CMK (cell line): ENCODE measurements around the gene UGT1A8.

Source experiments
- DNase-seq: peaks from one replicate; pipeline ENCODE4 v3.0.0-alpha.2; 2010; ENCODE audit warnings: low read depth

Gene UGT1A8

DNA sequence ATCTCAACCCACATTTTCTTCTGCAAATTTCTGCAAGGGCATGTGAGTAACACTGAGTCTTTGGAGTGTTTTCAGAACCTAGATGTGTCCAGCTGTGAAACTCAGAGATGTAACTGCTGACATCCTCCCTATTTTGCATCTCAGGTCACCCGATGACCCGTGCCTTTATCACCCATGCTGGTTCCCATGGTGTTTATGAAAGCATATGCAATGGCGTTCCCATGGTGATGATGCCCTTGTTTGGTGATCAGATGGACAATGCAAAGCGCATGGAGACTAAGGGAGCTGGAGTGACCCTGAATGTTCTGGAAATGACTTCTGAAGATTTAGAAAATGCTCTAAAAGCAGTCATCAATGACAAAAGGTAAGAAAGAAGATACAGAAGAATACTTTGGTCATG, 150.6 kb downstream of the UGT1A8 start:
- DNase-seq = no peak

DNA sequence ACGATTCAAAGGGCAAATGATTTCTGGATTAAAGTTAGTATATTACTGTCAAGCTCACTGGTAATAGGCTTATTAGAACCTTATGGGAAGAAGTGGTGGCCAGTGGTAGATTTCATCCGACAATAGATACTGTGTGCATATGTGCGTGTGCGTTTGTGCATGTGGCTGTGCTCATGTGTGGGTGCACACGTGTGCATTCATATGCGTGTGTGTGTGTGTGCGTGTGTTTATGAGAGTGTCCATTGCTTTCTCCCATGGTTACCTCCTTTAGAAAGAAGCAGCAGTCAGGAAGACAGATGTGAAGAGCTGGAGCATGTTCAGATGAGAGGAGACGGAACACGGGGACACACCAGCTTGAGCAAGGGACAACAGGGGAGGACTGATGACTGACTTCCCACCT, 151.8 kb downstream of the UGT1A8 start:
- no peak for DNase-seq

DNA sequence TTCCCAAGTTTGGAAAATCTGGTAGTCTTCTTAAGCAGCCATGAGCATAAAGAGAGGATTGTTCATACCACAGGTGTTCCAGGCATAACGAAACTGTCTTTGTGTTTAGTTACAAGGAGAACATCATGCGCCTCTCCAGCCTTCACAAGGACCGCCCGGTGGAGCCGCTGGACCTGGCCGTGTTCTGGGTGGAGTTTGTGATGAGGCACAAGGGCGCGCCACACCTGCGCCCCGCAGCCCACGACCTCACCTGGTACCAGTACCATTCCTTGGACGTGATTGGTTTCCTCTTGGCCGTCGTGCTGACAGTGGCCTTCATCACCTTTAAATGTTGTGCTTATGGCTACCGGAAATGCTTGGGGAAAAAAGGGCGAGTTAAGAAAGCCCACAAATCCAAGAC, 154.7 kb downstream of the UGT1A8 start:
- no peak for DNase-seq

DNA sequence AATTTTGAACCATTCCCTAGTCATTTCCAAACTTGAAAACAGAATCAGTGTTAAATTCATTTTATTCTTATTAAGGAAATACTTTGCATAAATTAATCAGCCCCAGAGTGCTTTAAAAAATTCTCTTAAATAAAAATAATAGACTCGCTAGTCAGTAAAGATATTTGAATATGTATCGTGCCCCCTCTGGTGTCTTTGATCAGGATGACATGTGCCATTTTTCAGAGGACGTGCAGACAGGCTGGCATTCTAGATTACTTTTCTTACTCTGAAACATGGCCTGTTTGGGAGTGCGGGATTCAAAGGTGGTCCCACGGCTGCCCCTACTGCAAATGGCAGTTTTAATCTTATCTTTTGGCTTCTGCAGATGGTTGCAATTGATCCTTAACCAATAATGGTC, 155.2 kb downstream of the UGT1A8 start:
- no peak for DNase-seq

DNA sequence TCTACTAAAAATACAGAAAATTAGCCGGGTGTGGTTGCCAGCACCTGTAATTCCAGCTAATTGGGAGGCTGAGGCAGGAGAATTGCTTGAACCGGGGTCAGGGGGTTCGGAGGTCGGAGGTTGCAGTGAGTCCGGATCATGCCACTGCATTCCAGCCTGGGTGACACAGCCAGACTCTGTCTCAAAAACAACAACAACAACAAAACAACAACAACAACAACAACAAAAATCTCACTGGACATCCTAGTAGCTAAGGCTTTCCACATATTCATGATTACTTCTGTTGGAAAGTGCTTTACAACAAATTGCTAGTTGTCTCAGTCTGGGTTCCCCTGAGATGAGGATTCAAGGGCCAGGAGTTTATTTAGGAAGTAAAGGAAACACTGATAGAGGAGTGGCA, 156.4 kb downstream of the UGT1A8 start:
- DNase-seq = no peak

DNA sequence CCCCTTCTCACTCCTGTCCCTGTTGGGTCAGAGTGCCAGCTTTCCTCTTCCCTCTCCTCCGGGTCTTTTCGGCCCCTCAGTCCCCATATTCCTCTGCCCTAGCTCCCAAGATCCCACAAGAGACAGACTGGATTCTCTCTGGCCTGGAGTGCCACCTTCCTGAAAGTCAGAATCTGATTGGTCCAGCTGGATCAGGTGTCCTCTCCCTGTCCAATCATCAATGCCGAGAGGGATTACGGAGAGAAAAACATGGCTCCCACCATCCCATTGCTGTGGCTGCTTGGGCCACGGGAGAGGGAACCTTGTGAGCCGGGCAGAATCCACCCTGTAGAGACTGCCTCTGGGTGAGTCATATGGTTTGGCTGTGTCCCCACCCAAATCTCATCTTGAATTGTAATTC, 158.0 kb downstream of the UGT1A8 start:
- DNase-seq = no peak

DNA sequence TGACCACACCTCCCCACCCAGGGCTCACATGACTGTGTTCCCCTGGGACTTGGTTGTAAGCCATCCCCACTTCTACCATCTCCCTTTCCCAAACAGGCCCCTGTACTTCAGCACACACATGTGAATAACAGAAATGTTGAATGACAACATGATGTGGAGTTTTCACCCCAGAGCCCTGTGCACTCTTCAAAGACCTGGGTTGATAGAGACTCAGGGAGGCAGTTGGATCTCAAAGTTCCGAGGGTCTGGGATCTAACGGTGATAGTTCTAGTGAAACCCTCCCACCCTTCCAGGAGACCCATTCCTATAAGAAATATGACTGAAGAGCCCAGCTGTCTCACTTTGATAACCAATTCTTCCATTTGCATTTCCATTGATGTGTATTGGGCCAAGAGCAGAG, 160.6 kb downstream of the UGT1A8 start, which contains the start of gene MROH2A:
MROH2A (plus strand) TSS at position 301 of the 400 bp plus-strand sequence. CDS start 1,029 bp downstream, outside the sequence.
- DNase-seq = no peak

DNA sequence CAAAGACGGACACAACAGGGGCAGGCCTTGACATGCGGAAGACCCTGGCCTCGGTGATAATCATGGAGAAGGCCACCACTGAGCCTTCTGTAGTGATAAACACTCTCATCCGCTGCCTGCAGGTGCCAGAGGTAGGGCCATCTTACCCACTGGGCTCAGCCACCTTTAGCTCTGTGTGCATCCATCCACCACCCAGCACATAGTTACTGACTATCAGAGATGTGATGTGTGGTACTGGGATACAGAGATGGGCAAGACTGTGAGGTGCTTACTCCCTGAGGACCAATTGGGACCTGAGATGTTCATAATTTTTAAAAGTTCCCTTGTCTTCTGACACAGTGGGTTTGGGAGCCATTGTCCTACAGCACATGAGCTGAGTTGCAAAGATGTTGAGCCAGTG, 162.3 kb downstream of the UGT1A8 start:
- no peak for DNase-seq

DNA sequence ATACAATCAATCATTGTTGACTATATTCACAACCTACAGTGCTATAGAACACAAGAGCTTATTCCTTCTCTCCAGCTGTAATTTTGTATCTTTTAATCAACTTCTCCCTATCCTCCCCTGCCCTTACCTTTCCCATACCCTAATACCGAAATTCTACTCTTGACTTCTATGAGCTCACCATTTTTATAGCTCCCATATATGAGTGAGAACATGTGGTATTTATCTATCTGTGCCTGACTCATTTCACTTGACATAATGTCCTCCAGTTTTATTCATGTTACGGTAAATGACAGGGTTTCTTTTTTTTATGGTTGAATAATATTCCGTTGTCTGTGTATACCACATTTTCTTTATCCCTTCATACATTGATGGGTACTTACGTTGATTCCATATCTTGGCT, 163.3 kb downstream of the UGT1A8 start:
- no peak for DNase-seq

DNA sequence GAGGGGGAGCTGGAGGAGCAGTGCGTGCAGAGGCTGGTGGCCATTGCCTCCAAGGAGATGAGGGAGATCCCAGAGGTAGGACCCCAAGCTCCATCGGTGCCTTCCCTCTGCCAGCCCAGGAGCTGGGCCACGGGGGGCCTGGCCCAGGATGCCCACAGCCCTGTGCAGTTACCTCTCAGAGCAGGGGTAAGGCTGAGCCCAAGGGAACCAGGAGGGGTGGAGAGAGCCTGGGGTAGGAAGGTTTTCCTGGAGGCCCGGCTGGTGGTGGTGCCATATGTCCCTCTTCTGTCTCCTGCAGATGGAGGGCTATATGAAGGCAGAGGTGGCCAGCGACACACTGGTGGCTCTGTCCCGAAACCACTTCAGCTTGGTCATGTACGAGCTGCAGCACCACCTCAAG, 172.1 kb downstream of the UGT1A8 start:
- no peak for DNase-seq

DNA sequence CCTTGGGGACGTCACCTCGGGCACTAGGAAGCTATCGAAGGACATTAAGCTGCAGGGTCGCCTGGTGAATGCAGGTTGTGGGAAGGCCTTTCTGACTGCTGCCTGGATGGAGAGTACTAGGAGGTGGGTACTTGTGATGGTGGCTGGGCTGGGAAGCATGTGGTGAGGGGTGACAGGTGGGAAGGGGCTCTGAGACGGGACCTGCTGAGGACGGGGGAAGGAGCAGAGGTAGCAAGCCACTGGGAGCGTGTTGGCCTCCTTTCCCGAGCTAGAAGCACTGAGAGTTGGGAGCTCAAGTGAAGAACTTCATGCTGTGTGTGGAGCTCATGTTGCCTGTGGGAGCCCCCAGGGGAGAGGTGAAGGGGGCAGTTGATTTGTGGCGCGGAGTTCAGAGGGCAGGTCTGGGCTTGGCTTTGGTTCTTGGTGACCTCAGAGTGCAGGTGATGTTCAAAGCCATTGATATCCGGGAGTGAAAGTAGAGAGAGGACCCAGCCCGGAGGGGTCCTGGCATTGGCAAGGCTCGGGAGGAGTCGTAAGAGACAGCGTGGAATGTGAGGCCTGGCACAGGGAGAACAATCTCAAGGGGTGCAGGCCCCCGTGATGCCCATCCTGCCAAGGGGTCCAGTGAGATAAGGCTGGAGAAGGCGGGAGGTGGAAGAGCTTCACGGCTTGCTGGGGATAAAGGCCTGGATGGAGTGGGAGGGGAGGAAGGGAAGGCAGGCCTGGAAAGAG, 173.9 kb downstream of the UGT1A8 start:
- no peak for DNase-seq

DNA sequence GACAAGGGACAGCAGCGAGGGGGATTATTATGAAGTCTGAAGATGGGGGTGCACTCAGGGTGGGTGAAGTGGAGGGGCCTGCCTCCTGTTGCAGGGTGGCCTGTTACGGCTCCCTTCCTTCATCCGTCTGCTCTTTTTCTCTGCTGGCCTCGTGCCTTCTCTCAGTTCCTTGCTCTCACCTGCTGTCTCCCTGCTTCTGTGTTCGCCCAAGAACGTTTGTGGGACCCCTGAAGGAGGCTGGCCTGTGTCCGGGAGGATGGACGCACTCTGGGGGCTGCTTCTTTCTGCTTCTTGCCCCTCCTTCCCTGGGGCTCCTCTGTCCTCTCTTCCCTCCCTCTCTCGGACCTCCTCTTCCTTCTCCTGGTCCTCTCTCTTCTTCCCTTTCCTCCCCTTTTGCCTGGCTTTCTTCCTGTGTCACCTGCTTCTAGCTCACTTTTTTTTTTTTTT, 174.5 kb downstream of the UGT1A8 start:
- no peak for DNase-seq

DNA sequence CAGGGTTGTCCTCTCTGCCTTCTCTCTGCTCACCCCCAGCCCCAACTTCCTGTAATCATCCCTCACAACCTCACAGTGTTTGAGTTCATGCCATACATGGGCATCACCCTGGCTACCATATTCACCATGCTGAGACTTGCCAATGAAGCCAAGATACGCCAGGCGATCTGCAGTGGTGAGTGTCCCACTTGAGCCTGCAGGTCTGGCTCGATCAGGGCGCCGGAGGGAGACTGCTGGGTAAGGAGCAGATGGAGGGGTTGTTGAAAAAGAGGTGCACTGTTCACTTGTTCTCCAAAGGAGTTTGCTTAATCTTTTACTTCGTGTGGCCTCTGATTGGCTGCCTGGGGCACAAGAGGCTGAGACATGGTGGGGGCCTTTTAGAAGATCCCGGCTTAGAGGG, 175.3 kb downstream of the UGT1A8 start:
- no peak for DNase-seq

DNA sequence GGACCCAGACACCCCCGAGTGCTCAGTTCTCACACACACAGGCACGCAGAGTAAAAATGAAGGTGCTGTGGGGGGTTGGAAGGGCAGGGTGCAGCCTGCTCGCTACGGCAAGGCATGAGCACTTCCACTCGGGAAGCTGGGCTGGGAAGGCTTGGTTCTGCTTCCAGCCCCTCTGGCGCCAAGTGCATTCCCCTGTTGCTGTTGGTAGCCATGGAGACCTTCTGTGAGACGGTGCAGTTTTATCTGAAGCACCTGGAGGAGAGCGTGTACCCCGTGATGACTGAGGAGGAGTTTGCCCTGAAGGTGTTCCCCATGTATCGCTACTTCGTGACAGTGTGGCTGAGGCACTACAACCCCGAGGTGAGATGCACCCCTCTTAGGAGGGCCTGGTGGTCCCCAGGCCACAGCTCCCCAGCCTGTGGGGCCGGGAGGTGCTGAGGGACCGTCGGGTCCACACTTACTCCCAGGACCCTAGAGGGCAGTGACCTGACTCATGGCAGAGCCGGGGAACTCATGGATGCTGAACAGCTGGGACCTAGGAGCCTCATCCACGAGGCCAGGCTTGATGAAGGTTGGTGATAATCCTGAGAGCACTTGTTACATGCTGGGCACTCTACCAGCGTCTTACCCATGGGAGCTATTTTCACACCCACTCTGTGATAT, 176.2 kb downstream of the UGT1A8 start:
- DNase-seq = no peak

DNA sequence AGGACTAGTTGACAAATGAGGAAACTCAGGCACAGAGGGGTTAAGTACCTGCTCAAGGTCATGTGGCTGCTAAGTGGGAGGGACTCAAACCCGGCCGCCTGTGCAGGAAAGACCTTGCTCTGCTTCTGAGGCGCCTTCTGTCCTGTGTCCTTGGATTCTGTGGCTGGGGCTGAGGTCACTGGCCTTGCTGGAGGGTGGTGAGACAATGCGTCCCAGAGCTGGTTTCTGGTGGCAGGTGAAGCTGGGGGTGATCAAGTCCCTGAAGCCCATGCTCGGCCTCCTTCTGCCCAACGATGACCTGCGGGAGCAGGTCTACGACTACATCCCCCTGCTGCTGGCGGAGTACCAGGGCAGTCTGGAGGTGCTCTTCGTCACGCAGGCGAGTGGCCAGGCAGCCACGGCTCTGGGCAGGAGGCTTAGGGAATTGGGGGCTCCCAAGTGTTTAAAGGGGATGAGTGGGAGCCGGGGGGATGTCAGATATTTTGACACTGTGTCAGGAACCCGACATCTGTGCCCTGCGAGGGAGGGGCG, 176.8 kb downstream of the UGT1A8 start:
- no peak for DNase-seq

DNA sequence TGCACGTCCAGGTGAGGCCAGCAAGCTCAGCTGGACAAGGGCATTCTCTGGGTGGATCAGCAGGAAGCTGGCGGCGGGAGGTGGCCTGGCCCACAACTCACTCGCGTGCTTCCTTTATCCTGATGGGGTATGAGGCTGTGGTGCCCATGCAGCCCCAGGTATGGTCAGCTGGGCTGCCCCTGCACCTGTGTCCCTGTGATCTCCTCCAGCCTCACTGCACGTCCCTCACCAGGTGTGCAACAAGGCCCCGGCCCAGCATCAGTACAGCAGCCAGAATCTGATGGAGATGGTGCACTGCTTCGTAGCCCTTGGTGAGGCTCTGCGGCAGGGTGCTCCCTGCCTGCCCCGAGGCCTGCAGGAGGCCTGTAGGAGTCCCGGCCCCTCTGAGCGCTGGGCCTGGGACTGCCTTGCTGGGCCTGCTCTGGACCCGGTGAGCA, 178.3 kb downstream of the UGT1A8 start:
- no peak for DNase-seq

DNA sequence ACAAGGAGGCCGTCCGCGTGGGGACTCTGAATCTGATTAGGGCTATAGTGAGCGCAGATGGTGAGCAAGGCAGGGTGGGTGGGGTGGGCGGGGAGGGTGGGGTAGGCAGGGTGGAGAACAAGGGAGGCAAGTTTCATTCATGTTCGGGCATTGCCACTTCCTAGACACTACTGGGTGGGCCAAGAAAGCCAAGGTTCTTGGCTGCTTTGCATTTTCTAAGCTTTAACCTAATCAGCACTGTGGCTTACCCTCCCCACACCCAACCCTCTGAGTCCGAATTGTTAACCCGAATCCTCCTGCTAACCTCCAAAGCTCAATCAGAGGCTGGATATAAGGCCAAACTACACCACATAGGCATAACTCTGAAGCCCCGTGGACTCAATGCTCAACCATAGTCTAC, 178.8 kb downstream of the UGT1A8 start:
- DNase-seq = no peak

DNA sequence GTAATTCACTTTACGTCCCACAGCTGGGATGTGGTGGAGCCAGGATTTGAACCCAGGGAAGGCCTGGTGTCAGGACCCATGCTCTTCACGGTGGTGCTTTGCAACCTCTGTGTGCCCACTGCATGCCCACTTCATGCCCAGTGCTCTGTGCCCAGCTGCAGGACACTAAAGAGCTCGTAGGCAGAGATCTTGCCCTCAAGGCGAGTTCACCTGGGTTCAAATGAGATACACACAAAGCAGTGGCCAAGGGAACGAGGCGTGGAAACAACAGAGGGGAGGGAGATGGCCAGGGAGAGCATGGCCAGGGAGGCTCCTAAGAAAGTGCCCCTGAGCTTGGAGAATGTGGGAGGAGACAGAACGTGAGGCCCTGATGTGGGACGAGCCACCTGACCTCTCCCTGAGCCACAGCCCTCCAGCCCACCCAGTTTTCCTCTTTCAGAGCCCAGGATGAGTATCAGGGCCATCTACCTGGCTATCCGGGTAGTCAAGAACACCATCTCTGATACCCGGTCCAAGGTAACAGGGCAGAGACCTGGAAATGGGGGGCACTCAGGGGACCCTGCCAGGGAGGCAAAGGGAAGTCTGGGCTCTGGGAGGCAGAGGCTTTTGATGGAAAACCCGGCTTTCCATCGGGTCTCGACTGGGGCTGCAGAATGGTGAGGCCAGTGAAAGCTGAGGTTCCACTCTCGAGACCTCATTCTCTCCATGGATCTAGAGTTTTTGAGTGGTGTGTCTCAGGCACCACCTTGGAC, 181.1 kb downstream of the UGT1A8 start:
- DNase-seq = no peak

DNA sequence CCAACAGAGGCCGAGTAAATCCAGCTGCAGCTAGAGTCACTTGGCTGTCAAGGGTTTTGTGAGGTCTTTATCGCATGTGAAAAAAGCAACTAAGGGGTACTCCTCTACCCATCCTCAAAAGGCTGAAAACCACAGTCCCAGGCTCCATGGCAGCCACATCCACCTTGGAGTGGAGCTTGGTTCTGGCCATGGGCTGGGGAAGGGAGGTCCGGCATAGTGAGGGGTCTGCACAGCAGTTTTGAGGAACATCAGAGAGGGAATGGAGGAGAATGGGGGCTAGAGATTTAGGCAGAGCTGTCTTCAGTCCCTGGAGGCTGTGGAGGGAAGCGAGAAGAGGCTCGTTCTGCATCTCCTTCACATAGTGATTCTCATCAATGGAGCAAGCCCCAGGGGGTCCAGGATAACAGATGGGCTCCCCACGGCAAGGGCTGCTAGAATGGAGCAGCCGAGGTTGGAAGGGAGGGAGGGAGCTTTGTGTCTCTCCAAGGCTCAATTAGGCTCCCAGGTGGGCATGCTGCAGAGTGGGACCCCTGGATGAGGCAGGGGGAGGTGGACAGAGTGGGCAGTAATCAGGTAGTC, 181.7 kb downstream of the UGT1A8 start:
- DNase-seq = no peak

DNA sequence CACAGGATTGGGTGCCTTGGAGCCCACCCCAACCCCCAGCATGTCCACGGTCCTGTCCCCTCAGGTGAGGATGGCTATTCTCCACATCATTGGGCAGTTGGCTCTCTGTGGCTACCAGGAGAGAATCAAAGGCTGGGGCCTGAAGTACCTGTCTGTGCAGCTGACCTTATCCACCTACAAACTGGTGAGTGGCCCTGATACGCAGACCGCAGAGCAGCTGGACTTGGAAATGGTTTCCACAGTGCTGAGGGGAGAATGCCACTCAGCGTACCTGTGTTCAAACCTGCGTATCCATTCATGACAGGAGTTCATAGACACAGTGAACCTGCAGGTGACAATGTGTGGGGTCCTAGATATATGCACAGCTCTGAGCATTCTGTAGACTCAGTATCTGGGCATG, 182.3 kb downstream of the UGT1A8 start:
- DNase-seq = no peak

DNA sequence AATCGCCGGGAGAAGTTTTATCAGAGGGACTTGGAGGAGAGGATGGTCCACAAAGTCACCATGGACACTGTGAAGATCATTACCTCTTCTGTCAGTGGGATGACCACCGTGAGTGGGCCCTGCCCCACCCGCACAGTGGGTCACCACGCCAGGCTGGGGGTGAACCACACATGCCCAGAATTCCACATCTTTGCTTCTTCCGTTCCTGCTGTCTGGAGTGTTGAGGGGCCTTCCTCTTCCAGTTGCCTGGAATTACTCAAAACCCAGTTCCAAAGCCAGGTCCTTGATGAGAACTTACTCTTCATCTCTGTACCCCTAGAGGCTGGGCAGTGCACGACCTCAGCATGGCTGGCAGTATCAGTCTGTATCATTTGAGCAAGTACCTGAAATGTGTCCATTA, 182.8 kb downstream of the UGT1A8 start:
- no peak for DNase-seq

DNA sequence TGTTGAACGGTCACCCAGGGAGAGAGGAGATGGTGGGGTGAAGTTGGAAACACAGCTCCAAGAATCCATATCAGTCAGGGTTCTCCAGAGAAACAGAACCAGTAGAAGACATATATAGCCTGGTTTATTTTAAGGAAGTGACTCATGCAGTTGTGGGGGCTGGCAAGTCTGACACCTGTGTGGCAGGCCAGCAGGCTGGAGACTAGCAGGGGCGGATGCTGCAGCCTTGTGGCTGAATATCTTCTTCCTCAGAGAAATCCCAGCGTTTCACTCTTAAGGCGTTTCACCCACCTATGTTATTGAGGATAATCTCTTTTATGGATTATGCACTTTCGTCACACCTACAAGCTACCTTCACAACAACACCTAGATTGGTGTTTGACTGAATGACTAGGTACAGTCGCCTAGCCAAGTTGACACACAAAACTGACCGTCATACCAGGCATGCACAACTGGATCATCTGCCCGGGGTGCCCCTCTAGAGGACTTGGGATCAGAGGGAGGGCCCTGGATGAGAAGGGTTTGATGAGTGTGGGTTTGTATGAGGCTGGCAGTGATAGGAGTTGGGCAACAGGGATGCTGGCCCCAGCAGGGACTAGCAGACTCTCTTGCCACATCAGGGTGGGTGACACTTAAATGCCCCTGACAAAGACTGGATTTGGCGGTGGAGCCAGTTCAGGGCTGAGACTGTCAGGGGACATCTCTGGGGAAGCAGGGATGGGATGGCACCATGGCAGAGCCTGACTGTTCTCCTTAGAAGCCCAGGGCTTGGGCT, 184.1 kb downstream of the UGT1A8 start:
- DNase-seq = no peak
